ENCODE measurements around the gene RFLNA. TPM values are rescaled to one million over a fixed set of nuclear protein-coding genes. Genes with fewer than 3 reads are reported as not detected.

RFLNA gene
- total RNA-seq, 1 donor from 2014 or later: 36.9 TPM

- peaks cover 4% of the 10 kb centered on the region for H3K36me3 Mint-ChIP-seq (ENCODE audit: unreplicated experiment)
- peaks cover 10% of the 10 kb centered on the region for H3K4me1 Mint-ChIP-seq (ENCODE audit: low read depth, unreplicated experiment)
- H3K4me3 Mint-ChIP-seq (ENCODE audit: unreplicated experiment): no peak overlapping the region
- no peak for TF ChIP-seq CTCF (IDR thresholded peaks at IDR 0.05; ENCODE audit: partially characterized antibody, unreplicated experiment)
- DNase-seq: no peak
- H3K27ac Mint-ChIP-seq (ENCODE audit: unreplicated experiment): no peak overlapping the region
- no peaks in the 10 kb centered on the region for H3K27me3 Mint-ChIP-seq (ENCODE audit: unreplicated experiment)
- peaks cover 5% of the 10 kb centered on the region for H3K9me3 Mint-ChIP-seq (ENCODE audit: unreplicated experiment)
Measured at GRCh38 chr12:124279846-124280360, 15.0 kb upstream of the RFLNA start.

GRCh38 chr12:124281309-124281708, 13.6 kb upstream of the RFLNA start:
- no peak for DNase-seq
- Mint-ChIP-seq H3K27me3 (ENCODE audit: unreplicated experiment) (peaks cover 2% of the 10 kb centered on the region), H3K4me1 (ENCODE audit: low read depth, unreplicated experiment) (peaks cover 8% of the 10 kb centered on the region), H3K36me3 (ENCODE audit: unreplicated experiment) (peaks cover 5% of the 10 kb centered on the region), H3K4me3 (ENCODE audit: unreplicated experiment) (no peak overlapping the region), H3K9me3 (ENCODE audit: unreplicated experiment) (peaks cover 5% of the 10 kb centered on the region), H3K27ac (ENCODE audit: unreplicated experiment) (no peak overlapping the region)
- no peak for TF ChIP-seq CTCF (IDR thresholded peaks at IDR 0.05; ENCODE audit: partially characterized antibody, unreplicated experiment)

- H3K4me1 Mint-ChIP-seq (ENCODE audit: low read depth, unreplicated experiment): peaks cover 8% of the 10 kb centered on the region
- H3K27ac Mint-ChIP-seq (ENCODE audit: unreplicated experiment): no peak overlapping the region
- H3K4me3 Mint-ChIP-seq (ENCODE audit: unreplicated experiment): no peak overlapping the region
- peaks cover 5% of the 10 kb centered on the region for H3K36me3 Mint-ChIP-seq (ENCODE audit: unreplicated experiment)
- H3K9me3 Mint-ChIP-seq (ENCODE audit: unreplicated experiment): peaks cover 5% of the 10 kb centered on the region
- no peak for TF ChIP-seq CTCF (IDR thresholded peaks at IDR 0.05; ENCODE audit: partially characterized antibody, unreplicated experiment)
- peaks cover 2% of the 10 kb centered on the region for H3K27me3 Mint-ChIP-seq (ENCODE audit: unreplicated experiment)
- no peak for DNase-seq
Measured at GRCh38 chr12:124282287-124282686, 12.6 kb upstream of the RFLNA start.

- peaks cover 8% of the 10 kb centered on the region for H3K4me1 Mint-ChIP-seq (ENCODE audit: low read depth, unreplicated experiment)
- H3K4me3 Mint-ChIP-seq (ENCODE audit: unreplicated experiment): no peak overlapping the region
- peaks cover 10% of the 10 kb centered on the region for H3K36me3 Mint-ChIP-seq (ENCODE audit: unreplicated experiment)
- peaks cover 2% of the 10 kb centered on the region for H3K27me3 Mint-ChIP-seq (ENCODE audit: unreplicated experiment)
- DNase-seq: no peak
- TF ChIP-seq CTCF (IDR thresholded peaks at IDR 0.05; ENCODE audit: partially characterized antibody, unreplicated experiment): no peak
- H3K27ac Mint-ChIP-seq (ENCODE audit: unreplicated experiment): no peak overlapping the region
- H3K9me3 Mint-ChIP-seq (ENCODE audit: unreplicated experiment): peaks cover 7% of the 10 kb centered on the region
Measured at GRCh38 chr12:124283326-124283725, 11.6 kb upstream of the RFLNA start.

- H3K27ac Mint-ChIP-seq (ENCODE audit: unreplicated experiment): no peak overlapping the region
- peaks cover 2% of the 10 kb centered on the region for H3K27me3 Mint-ChIP-seq (ENCODE audit: unreplicated experiment)
- H3K9me3 Mint-ChIP-seq (ENCODE audit: unreplicated experiment): peaks cover 5% of the 10 kb centered on the region
- DNase-seq: no peak
- TF ChIP-seq CTCF (IDR thresholded peaks at IDR 0.05; ENCODE audit: partially characterized antibody, unreplicated experiment): no peak
- H3K36me3 Mint-ChIP-seq (ENCODE audit: unreplicated experiment): peaks cover 10% of the 10 kb centered on the region
- H3K4me1 Mint-ChIP-seq (ENCODE audit: low read depth, unreplicated experiment): peaks cover 8% of the 10 kb centered on the region
- H3K4me3 Mint-ChIP-seq (ENCODE audit: unreplicated experiment): no peak overlapping the region
Measured at GRCh38 chr12:124284368-124284767, 10.5 kb upstream of the RFLNA start.

All from glutamatergic neuron (in vitro differentiated cells).